H1 (cell line): Measurements from ENCODE around the gene GRID1.

Experiments
- CREB1 ChIP-seq: IDR thresholded peaks from 2 replicates; pipeline ENCODE4 v1.6.1; 2012; ENCODE audit warnings: inconsistent platforms
- EP300 ChIP-seq, 2 experiments: IDR thresholded peaks; 1 replicate in 1 of 2; 2 replicates in 1 of 2; pipeline ENCODE4 v1.6.1; 2011 to 2012; ENCODE audit warnings: low read depth in 2 of 2, low read length in 2 of 2, mild to moderate bottlenecking in 2 of 2, borderline replicate concordance in 1 of 2, inconsistent platforms in 1 of 2, moderate library complexity in 1 of 2
- GABPA ChIP-seq: IDR thresholded peaks from 2 replicates; pipeline ENCODE4 v1.6.1; 2011; ENCODE audit warnings: mild to moderate bottlenecking, low read length, moderate library complexity, borderline replicate concordance; ENCODE audit not compliant: insufficient read depth
- HDAC2 ChIP-seq, 2 experiments: fragments of 300-600 bp in 1 of 2; sonication (generic) in 1 of 2; IDR thresholded peaks; 2 replicates each; pipeline ENCODE4 v1.6.1; 2011 to 2012; ENCODE audit warnings: low read depth in 2 of 2, low read length in 2 of 2, mild to moderate bottlenecking in 2 of 2, moderate library complexity in 2 of 2, borderline replicate concordance in 1 of 2, inconsistent platforms in 1 of 2
- POLR2AphosphoS5 ChIP-seq: IDR thresholded peaks from 2 replicates; pipeline ENCODE4 v1.6.1; 2011; ENCODE audit warnings: low read depth, low read length
- SIN3A ChIP-seq, 2 experiments: IDR thresholded peaks in 1 of 2; conservative IDR thresholded peaks in 1 of 2; 2 replicates each; pipeline ENCODE4 v1.6.1; 2011 to 2012; ENCODE audit warnings: low read length in 2 of 2, improper control_type of control experiment in 1 of 2, low read depth in 1 of 2, mild to moderate bottlenecking in 1 of 2
- TCF12 ChIP-seq: IDR thresholded peaks from 2 replicates; pipeline ENCODE4 v1.6.1; 2011; ENCODE audit warnings: low read depth, mild to moderate bottlenecking, low read length
- ZNF274 ChIP-seq: IDR thresholded peaks from 2 replicates; pipeline ENCODE4 v1.7.0; 2012; ENCODE audit warnings: low read length, borderline replicate concordance; ENCODE audit errors: extremely low read depth
- TF ChIP-seq, protein P1 (sequence below), 3 experiments: IDR thresholded peaks; 1 replicate in 2 of 3; 2 replicates in 1 of 3; pipeline versions ENCODE4 v1.5.1 to v1.6.1; 2011; ENCODE audit warnings: low read length in 3 of 3, mild to moderate bottlenecking in 3 of 3, inconsistent platforms in 2 of 3, low read depth in 1 of 3, moderate library complexity in 1 of 3; ENCODE audit not compliant: insufficient read depth in 1 of 3; ENCODE audit errors: control extremely low read depth in 1 of 3

DNA sequence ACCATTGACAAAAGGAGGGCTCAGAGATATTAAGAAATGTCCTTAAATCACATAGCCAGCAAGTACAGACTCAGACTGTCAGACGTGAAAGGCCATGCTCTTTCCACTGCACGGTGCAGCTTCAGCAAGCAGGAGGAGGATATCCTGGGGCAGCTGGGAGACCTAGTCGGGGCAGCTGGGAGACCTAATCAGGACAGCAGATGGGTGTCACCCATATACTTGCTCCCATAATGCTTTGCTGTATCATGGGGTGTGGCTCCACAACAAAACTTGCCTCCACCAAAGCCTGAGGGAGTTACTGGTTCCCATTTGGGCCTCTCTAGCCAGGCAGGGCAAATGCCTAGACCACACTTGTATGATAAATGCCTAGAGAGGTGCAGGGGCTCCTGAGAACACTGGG is 55.4 kb downstream of the GRID1 start:
- no peak for TF ChIP-seq GABPA
- no peak for TF ChIP-seq EP300 (IDR thresholded peaks at IDR 0.05; ENCODE audit: borderline replicate concordance in 1 of 2, low read depth in 2 of 2, low read length in 2 of 2)
- TF ChIP-seq CREB1, result no peak
- no peak for TF ChIP-seq TCF12
- TF ChIP-seq, protein P1, sequence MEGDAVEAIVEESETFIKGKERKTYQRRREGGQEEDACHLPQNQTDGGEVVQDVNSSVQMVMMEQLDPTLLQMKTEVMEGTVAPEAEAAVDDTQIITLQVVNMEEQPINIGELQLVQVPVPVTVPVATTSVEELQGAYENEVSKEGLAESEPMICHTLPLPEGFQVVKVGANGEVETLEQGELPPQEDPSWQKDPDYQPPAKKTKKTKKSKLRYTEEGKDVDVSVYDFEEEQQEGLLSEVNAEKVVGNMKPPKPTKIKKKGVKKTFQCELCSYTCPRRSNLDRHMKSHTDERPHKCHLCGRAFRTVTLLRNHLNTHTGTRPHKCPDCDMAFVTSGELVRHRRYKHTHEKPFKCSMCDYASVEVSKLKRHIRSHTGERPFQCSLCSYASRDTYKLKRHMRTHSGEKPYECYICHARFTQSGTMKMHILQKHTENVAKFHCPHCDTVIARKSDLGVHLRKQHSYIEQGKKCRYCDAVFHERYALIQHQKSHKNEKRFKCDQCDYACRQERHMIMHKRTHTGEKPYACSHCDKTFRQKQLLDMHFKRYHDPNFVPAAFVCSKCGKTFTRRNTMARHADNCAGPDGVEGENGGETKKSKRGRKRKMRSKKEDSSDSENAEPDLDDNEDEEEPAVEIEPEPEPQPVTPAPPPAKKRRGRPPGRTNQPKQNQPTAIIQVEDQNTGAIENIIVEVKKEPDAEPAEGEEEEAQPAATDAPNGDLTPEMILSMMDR (IDR thresholded peaks at IDR 0.05; ENCODE audit: control extremely low read depth in 1 of 3, insufficient read depth in 1 of 3, low read depth in 1 of 3, low read length in 3 of 3), result no peak
- TF ChIP-seq POLR2AphosphoS5, result no peak
- TF ChIP-seq HDAC2 (IDR thresholded peaks at IDR 0.05; ENCODE audit: borderline replicate concordance in 1 of 2, low read depth in 2 of 2, low read length in 2 of 2), result no peak
- no peak for TF ChIP-seq SIN3A (conservative IDR thresholded peaks at IDR 0.05 in 1 of 2, IDR thresholded peaks at IDR 0.05 in 1 of 2; ENCODE audit: low read depth in 1 of 2, low read length in 2 of 2)
- no peak for TF ChIP-seq ZNF274
